Psoas muscle (tissue), 8 donors: Measurements from ENCODE around the gene KIRREL3. TPM values are rescaled to one million over a fixed set of nuclear protein-coding genes. Genes with fewer than 3 reads are reported as not detected.

Experiments
- ATAC-seq, 4 donors: fragments of 200-7000 bp; cut with Tn5 transposase; one replicate each; pipeline ENCODE4 v1.9.1; 2020; ENCODE audit warnings: moderate library complexity in 3 of 4, mild to moderate bottlenecking in 2 of 4
- DNase-seq, 2 donors: peaks; one replicate each; pipeline ENCODE4 v3.0.0-alpha.2; 2020
- H3K27ac ChIP-seq: fragments of 200-600 bp; one replicate; pipeline ENCODE4 v1.8.0; 2022
- H3K27me3 ChIP-seq, 3 donors: fragments of 200-600 bp in 1 of 3; one replicate each; pipeline versions ENCODE4 v1.6.1 to v1.8.0; 2013 to 2022; ENCODE audit warnings: low read length in 2 of 3, mild to moderate bottlenecking in 2 of 3, moderate library complexity in 1 of 3; ENCODE audit not compliant: insufficient read depth in 3 of 3
- H3K36me3 ChIP-seq, 2 donors: fragments of 200-600 bp in 1 of 2; one replicate each; pipeline versions ENCODE4 v1.6.1 to v1.8.0; 2013 to 2022; ENCODE audit warnings: low read depth in 1 of 2, mild to moderate bottlenecking in 1 of 2, moderate library complexity in 1 of 2; ENCODE audit not compliant: insufficient read depth in 1 of 2
- H3K4me1 ChIP-seq: fragments of 200-600 bp; one replicate; pipeline ENCODE4 v1.8.0; 2022
- H3K4me3 ChIP-seq: fragments of 200-600 bp; one replicate; pipeline ENCODE4 v1.8.0; 2022; ENCODE audit warnings: mild to moderate bottlenecking
- H3K9me3 ChIP-seq: fragments of 200-600 bp; one replicate; pipeline ENCODE4 v1.8.0; 2022
- WGBS, 3 donors: extraction: QIAGEN DNeasy Blood & Tissue Kit; methylation state at CpG; one replicate each; pipeline versions ENCODE4 v1.1.6 to v1.1.7; 2013; 5-methylcytosine and 5-hydroxymethylcytosine counted together
- intact Hi-C, 2 donors: fragments of 100-400 bp; cut with DNase I; formaldehyde crosslinking; loops; one replicate each; pipeline versions ENCODE4 v1.11.0 to v1.14.2; 2022
- polyA plus RNA-seq, 3 donors: library from polyadenylated mRNA; stranded (reverse); fragments of 200-250 nt; gene quantifications; one replicate each; pipeline ENCODE4 v1.2.3, GENCODE V29; 2013
- total RNA-seq, 4 donors: library from RNA; stranded (reverse); fragmentation: NEBNext Ultra II Directional in 2 of 4; extraction: Animal tissue kit (Norgen Biotek cat#: 25700) in 2 of 4; gene quantifications; one replicate each; pipeline versions ENCODE4 v1.2.1 to v1.2.4, GENCODE V29; 2021 to 2023
- TF ChIP-seq, protein P1 (sequence below): fragments of 200-600 bp; IDR thresholded peaks from one replicate; pipeline ENCODE4 v1.8.0; 2022; ENCODE audit warnings: antibody characterized with exemption
- donor health status: healthy with polysubstance abuse.
- donor health status: DM: no; HTN: no; CAD: no; lungs with moderate emphysema.
- donor health status: Bipolar disorder and iron deficiency.
- donor health status: healthy.
- donor health status: DM: yes; HTN: yes; CAD: no.
- donor health status: DM: no; HTN: no; CAD: no.
- donor health status: DM: no; HTN: no; CAD: no.
- donor health status: DM: yes; HTN: yes; CAD: no.

KIRREL3 gene
- total and polyA plus RNA-seq, 7 donors = 0.04 TPM; not detected in 6

DNA sequence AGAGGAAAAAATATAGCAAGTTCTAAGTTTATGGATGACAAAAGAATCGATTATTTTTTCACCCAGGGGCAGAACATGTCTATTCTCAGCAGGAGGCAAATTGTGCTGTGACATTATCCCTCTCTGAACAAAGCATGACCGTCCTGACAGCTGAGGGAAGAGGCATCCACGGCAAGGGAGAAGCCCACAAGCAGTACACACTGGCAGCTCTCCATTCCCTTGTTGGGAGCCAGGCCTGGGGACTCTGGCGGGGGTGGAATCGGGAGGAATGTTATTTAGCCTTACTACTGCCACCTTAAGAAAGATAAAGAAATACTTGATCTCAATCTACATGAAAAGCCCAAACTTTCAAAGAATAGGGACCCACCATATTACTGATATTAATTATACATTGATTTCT, 3.4 kb downstream of the KIRREL3 start:
- DNase-seq (no peak), ATAC-seq (no peak)
- H3K4me3 ChIP-seq = no peak overlapping the region

DNA sequence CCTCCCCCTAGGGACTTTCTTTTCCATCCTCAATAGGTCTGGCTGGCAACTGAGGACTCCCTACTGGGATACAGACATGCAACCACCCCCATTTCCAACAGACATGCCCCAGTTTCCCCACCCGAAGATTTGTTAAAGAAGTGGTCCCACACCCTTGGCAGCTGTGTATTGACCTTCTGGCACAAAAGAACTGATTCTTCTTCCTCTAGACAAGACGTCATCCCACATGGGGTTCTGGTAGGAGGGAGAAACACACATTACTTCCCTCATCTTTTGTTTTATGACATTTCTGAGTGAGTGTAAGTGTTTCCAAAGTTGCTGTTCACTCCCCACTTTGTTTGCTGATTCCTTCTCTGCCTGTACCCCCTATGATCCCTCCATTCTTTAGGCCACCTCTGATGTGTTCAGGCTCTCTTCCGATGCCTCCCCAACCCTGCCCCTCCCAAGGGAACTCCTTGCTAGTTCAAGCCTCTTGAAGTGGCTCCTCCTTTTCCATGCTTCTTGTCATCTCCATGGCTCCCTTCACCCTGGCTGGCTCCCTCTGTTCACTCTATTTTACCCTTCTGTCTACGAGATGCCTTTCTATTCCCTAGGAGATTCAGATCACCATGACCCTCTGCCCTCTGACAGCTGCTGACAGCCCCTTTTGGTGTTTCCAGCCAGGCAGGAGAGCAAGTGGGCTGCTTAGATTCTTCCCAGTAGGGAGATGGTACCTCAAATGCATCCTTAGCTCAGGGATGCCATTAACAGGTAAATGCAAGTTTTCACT, 4.3 kb downstream of the KIRREL3 start:
- Histone ChIP-seq H3K27ac (no peak overlapping the region), H3K9me3 (no peaks in the 10 kb centered on the region), H3K4me1 (no peaks in the 10 kb centered on the region), H3K27me3 (peaks cover 3 to 44% (median 6%) of the 10 kb centered on the region in 3 donors), H3K4me3 (no peak overlapping the region), H3K36me3 (no peaks in the 10 kb centered on the region)
- TF ChIP-seq, protein P1, sequence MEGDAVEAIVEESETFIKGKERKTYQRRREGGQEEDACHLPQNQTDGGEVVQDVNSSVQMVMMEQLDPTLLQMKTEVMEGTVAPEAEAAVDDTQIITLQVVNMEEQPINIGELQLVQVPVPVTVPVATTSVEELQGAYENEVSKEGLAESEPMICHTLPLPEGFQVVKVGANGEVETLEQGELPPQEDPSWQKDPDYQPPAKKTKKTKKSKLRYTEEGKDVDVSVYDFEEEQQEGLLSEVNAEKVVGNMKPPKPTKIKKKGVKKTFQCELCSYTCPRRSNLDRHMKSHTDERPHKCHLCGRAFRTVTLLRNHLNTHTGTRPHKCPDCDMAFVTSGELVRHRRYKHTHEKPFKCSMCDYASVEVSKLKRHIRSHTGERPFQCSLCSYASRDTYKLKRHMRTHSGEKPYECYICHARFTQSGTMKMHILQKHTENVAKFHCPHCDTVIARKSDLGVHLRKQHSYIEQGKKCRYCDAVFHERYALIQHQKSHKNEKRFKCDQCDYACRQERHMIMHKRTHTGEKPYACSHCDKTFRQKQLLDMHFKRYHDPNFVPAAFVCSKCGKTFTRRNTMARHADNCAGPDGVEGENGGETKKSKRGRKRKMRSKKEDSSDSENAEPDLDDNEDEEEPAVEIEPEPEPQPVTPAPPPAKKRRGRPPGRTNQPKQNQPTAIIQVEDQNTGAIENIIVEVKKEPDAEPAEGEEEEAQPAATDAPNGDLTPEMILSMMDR = no peak
- no peak for ATAC-seq
- 61 to 67% (median 66%) methylated on average over 4 of the region's 4 CpGs for WGBS, 3 donors
- intact Hi-C loops = loop anchor here in 1 of 2 donors (10.0 kb wide), 1 partner anchor 391 kb away; no protein-coding TSS in a partner anchor
- no peak for DNase-seq

More for the DNA sequence above, 3.4 kb downstream of the KIRREL3 start:
- Histone ChIP-seq H3K36me3 (no peaks in the 10 kb centered on the region), H3K4me1 (no peaks in the 10 kb centered on the region), H3K27me3 (peaks cover 3 to 53% (median 8%) of the 10 kb centered on the region in 3 donors), H3K27ac (no peak overlapping the region), H3K9me3 (no peaks in the 10 kb centered on the region)
- WGBS, 3 donors = 16 to 28% (median 20%) methylated on average over 5 of the region's 5 CpGs
- intact Hi-C loops = loop anchor here in 1 of 2 donors (10.0 kb wide), 1 partner anchor 392 kb away; no protein-coding TSS in a partner anchor
- TF ChIP-seq, protein P1 = no peak

DNA sequence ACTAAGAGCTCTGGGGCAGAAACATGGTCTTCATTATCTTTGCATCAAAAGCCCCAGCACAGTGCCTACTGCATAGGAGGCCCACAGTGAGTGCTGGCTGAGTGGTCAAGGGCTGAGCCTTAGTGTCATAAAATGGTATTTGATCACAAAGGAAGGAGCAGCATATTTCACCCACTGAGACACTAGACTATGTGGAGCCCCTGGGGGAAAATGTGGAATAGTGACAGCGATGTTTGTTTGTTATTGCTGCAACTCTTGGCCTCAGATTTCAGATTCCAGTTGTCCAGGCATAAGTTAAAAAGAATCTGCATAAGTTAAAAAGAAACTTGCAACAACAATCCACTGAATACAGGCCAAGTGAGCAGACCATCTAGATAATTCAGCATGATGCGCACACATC, 7.0 kb downstream of the KIRREL3 start:
- intact Hi-C loops = loop anchor here (5.0 to 10.0 kb wide), 2 partner anchors 276 to 389 kb away; no protein-coding TSS in a partner anchor
- DNase-seq = no peak
- 90 to 94% (median 92%) methylated on average over 2 of the region's 2 CpGs for WGBS, 3 donors
- TF ChIP-seq, protein P1 = no peak
- Histone ChIP-seq H3K9me3 (no peaks in the 10 kb centered on the region), H3K36me3 (no peaks in the 10 kb centered on the region), H3K4me3 (no peak overlapping the region), H3K27ac (no peak overlapping the region), H3K27me3 (peaks cover 3 to 26% (median 4%) of the 10 kb centered on the region in 3 donors), H3K4me1 (no peaks in the 10 kb centered on the region)
- ATAC-seq = no peak

DNA sequence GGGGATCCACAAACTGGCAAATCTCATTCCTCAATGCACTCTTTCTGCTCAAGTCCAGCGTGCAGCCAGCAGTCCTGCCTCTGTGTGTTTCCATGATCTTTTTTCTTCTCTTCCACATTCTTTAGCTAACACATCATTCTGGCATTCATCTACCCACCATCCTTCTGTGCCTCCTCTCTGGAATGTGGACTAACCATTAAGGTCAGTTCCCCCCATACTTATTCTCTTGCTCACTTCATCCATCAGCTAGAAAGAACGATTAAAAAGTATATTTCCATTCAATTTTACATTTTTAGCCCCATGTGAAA, 7.8 kb downstream of the KIRREL3 start:
- intact Hi-C loops = loop anchor here (5.0 to 10.0 kb wide), 2 partner anchors 275 to 388 kb away; no protein-coding TSS in a partner anchor
- H3K27ac ChIP-seq = no peak overlapping the region

More for the DNA sequence above, 7.8 kb downstream of the KIRREL3 start:
- Histone ChIP-seq H3K9me3 (no peaks in the 10 kb centered on the region), H3K27me3 (peaks cover 0 to 19% (median 4%) of the 10 kb centered on the region in 3 donors), H3K4me3 (no peak overlapping the region), H3K36me3 (no peaks in the 10 kb centered on the region), H3K4me1 (no peaks in the 10 kb centered on the region)
- no peak for DNase-seq
- 68 to 89% (median 77%) methylated on average over 2 of the region's 2 CpGs for WGBS, 3 donors
- TF ChIP-seq, protein P1 = no peak
- no peak for ATAC-seq
